Activated gamma-delta T cell (primary cell): ENCODE measurements around the gene DENND2D.
A peak's percentile ranks its signal among the peaks of the same experiment; 100 is the strongest.

ENCODE experiments used
- DNase-seq: peaks from one replicate; lab custom pipeline; 2025; lab: John Stamatoyannopoulos, UW

Gene DENND2D

DNA sequence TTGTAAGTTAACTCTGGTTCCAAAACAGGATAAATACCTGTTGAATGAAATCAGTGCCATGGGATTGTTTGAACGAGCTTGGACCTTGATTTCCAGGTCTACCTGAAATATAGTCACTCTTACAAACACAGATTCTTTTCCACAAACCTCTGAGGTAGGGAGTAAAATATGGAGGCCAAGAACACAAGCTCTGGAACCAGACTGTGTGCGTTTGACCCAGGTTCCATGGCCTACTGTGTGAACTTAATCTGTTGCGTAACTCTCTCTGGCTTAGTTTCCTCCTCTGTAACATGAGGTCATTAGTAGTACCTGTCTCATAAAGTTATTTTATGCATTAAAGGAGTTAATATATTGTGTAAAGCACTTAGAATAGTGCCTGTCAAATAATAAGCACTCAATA lies 25.1 kb downstream of the DENND2D start:
- DNase-seq = no peak

DNA sequence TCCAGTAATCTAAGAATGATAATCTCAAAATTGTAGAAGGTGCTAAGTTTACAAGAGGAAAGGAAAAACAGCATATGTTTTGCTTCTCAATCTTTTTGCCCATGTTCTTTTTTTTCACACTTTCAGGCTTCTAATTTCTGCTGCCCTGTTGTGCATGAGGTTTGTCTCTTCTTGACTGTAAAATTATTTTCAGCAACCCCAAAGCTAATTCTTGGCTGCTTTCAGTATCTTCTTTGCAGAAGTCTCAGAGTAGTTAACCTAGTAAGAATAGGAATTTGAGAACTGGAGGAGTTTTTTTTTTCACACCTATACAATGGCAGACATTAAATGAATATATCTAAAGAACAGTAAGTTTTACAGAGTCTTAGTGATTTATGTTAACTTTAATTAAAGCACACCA lies 26.4 kb downstream of the DENND2D start:
- no peak for DNase-seq

DNA sequence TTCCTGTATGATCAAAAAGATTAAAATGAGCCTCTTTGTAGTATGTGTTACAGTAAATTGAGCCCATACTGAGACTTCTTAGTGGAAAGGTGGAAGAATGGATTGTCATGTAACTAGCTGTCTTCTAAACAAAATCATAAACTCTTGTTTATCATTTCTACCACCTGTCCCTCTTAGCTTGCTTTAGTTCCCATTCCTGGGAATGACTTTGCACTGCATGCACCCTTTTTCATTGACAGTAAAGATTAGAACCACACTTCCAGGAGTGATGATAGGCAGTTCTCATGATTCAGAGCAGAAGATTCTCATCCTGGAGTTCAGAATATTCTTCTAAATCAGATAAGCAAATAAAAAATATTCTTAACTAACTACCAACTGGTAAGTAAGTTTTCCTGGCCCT lies 28.0 kb downstream of the DENND2D start:
- no peak for DNase-seq

DNA sequence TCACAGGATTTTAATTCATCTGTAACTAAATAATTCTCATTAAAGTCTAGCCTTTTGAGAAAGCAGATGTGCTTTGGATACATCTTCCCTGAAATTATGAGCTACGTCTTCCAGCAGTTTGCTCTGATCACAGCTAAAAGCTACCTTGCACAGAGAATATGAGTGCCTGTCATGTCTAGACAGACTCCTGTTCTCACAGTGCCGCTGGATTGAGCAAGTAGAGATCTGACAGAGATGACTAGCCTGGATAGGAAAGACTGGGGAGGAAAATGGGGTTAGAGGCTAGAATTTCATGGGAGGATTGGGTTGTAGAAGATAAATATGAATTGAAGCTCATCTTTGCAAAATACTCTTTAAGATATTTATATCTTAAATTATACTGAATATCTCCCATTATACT lies 36.3 kb downstream of the DENND2D start:
- no peak for DNase-seq

DNA sequence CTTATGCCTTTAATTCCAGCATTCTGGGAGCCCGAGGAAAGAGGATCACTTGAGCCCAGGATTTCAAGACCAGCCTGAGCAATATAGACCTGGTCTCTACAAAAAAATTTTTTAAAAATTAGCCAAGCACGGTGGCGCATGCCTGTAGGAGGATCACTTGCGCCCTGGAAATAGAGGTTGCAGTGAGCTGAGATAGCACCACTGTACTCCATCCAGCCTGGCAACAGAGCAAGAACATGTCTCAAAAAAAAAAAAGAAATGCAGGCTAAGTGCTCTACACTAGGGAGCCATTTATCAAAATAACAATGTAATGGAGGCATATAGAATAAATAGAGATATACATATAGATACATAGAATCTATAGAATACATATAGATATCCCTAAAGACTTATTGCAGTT lies 37.1 kb downstream of the DENND2D start:
- DNase-seq = no peak

DNA sequence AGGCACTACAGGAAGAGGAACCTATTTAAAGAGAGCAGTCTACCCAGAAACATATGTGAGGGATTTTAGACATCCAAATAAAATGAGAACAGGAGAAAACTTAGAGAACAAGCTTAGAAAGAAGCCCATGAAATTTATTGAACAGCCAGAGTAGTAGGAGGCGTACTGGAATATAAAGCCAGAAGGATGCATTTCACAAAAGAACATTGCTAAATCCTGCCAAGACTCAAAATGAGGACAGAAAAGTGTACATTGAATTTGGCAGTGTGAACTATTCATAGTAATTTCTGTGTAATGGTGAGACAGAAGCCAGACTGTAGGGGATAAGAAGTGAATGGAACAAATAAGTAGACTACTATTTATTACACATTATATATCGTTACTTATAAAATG lies 38.0 kb downstream of the DENND2D start:
- DNase-seq = no peak

DNA sequence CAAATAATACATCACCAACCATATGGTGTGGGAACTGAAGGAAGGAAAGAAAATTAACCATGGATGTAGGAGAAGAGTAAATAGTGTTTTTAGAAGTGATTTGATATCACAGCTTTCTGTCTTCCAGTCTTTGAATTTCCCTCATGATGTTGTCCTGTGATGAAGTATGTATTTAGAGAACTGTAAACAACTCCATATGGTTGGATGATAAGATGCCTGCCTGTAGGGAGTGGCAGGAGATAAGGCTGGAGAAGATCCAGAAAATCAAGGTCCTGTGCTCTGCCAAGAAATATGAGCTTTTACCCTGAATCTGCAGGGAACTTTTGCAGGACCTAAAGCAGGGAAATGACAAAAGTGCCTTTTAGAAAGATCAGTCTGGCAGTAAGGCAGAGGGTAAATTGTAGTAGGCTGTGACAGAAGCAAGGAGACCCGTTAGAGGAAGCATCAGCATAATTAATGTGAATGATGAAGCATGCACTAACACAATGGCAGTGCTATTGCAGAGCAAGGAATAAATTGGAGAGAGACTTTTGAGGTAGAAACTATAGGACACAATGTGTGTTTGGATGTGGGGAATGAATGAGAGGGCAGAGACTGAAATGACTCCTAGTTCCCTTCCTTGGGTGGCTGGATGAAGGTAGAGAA lies 38.5 kb downstream of the DENND2D start:
- DNase-seq = no peak

DNA sequence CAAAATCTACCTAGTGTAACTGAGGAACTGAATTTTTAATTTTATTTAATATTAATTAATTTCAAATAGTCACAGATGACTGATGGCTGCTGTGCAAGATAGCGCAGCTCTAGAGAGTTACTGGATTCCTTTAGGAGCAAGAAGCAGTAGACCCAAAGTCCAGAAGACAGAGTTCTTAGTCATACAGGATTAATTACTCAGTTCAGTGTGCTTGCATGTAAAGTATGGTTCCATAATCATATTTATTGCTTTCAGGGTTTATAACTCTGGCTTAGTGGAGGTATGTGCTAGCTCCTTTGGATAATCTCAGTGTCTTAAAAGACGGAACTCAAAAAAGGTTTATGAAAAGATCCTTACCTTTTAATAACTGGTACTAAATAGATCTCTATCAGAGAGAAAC lies 43.0 kb downstream of the DENND2D start:
- DNase-seq = no peak

DNA sequence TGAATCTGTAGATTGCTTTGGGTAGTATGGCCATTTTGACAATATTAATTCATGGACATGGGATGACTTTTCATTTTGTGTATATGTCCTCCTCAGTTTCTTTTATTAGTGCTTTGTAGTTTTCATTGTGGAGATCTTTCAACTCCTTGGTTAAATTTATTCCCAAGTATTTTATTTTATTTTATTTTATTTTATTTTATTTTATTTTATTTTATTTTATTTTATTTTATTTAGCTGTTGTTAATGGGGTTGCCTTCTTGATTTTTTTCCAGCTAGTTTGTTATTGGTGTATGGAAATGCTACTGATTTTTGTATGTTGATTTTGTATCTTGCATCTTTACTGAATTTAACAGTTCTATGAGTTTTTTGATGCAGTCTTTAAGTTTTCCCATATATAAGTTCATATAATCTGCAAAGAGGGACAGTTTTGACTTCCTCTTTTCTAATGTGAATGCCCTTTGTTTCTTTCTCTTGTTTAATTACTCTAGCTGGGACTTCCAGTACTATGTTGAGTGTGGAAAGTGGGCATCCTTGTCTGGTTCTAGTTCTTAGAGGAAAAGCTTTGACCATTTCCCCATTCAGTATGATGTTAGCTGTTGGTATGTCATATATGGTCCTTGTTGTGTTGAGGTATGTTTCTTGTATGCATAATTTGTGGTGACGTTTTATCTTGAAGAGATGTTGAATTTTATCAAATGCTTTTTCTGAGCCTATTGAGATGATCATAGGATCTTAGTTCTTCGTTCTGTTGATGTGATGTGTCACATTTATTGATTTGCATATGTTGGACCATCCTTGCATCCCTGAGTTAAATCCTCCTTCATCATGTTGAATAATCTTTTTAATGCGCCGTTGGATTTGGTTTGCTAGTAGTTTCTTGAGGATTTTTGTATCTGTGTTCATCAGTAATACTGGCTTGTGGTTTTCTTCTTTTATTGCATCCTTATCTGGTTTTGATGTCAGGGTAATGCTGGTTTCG lies 46.1 kb downstream of the DENND2D start:
- no peak for DNase-seq

DNA sequence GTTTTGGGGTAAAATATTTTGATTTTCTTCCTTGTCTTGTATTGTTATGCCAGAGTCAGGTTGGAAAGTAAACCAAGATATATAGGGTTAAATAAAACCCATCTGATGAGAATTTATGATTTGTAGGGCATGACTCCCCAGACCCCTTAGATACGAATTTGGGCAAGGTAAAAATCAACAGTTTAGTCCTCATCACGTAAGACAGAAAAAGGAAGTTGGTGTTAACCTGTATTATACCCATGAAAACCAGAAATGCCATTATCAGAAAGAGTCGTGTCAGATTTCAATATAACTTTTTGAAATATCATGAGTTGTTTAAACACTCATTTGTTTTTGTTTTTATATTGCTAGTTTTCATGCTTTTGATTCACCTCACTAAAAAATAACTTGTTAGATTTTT lies 48.6 kb downstream of the DENND2D start:
- DNase-seq = no peak

DNA sequence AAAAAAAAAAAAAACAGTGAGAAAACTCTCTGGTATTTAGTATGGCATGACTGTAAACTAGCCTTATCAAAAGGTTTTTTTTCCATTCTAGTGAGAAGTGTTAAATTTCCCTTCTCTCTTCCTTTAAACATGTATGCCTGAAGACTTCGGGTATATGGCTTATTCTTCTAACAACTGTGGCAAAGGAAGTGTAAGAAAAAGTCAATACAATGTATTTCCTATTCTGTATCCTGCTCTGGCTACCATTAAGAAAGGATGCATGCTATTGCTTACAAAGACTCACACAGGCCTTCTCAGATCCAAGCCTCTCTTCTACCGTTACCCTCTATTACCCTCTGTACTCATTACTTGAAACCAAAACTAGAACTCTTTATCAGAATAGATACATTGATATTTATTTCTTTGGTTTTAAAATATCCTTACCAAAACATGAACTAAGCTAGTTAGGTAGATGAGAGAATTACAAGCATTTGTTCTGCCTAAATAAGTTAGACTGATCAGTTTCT lies 52.0 kb downstream of the DENND2D start:
- DNase-seq = no peak

DNA sequence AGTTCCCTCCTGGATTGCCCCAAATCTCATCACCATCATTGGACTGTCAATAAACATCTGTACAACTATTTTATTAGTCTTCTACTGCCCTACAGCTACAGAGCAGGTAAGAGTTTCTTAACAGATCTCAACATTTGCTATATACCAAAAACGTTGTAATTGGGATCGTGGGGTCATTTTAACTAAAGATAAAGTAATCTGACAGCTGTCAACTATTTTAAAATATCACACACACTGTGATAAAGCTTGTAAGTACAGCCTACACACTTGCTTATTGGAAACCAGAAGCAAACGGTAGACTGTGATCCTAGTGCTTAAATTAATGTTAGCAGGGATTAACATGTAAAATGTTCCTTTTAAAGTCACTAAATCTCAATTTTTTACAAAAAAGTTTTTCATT lies 52.5 kb downstream of the DENND2D start:
- DNase-seq = no peak

DNA sequence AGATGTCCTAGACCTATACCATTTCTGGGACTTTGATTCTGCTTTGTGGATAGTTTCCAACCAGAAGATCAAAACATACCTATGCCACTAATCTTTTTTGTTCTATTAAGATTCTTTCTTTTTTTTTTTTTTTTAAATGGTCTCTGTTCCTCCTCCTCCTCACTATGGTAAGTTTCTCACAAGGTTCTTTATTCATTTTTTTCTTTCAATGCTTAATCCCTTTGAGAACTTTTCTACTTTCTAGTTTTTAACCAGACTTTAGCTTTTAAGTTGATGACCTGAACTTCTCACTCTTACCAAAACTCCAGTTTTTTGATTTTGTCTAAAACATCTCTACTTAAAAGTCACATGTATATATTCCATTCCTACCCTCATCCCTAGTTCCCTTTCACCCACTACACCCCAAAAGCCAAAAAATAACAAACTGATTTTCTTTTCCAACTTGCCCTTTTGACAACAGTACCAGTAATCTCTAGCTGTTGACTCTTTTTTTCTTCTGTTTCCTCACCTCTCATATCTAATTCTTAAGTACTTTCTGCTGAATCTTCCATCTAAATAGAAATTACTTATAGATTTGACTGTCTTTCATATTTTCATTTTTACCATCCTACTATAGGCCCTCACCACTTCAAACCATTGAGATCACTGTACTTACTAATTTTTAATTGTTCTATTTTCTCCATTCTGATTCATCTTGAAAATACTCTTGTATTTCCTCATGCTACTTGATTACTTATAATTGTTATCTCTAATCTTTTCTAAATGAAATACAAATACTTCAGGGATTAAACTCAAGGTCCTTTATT lies 54.3 kb downstream of the DENND2D start:
- DNase-seq = no peak

DNA sequence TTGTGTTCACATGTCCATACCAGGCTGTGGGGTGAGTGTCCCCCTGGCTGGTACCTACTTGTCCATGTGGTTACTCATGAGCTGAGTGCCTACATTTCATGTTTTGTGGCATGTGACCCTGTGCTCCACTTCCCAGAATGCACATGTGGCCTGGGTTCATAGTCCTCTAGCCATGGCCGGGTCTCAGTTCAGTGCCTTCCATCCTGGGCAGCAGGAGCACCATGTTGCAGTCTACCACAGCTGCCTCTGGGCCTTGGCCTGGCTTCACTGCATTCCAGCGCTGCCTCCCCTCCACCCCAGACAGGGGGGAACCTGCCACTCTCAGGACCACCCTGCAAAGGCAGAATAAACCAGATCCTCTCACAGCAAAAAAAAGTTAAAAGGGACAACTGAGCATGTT lies 54.9 kb downstream of the DENND2D start:
- no peak for DNase-seq

DNA sequence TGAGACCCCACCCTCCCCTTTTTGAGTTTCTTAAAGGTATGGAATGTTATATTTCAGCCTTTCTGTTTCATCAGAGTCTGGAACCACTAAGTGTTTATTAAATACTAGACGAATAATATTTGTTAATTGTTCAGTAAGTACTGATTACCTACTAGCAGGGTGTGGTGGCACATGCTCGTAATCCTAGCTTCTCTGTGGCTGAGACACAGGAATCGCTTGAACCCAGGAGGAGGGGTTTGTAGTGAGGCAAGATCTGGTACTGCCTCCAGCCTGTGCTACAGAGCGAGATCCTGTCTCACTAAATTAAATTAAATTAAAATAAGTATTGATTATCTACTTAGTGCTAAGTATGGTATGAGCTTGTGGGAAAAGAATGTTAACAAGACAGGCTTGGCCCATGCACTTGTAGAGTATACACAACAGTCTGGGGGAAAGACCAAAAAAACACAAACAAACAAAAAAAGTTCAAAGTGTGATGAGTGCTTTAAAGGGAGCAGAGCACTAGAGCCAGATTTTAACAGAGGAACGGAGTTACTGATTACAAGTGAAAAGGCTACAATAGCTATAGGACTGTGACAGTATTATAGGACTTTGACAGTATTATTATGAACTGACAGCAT lies 58.0 kb downstream of the DENND2D start:
- DNase-seq = no peak

DNA sequence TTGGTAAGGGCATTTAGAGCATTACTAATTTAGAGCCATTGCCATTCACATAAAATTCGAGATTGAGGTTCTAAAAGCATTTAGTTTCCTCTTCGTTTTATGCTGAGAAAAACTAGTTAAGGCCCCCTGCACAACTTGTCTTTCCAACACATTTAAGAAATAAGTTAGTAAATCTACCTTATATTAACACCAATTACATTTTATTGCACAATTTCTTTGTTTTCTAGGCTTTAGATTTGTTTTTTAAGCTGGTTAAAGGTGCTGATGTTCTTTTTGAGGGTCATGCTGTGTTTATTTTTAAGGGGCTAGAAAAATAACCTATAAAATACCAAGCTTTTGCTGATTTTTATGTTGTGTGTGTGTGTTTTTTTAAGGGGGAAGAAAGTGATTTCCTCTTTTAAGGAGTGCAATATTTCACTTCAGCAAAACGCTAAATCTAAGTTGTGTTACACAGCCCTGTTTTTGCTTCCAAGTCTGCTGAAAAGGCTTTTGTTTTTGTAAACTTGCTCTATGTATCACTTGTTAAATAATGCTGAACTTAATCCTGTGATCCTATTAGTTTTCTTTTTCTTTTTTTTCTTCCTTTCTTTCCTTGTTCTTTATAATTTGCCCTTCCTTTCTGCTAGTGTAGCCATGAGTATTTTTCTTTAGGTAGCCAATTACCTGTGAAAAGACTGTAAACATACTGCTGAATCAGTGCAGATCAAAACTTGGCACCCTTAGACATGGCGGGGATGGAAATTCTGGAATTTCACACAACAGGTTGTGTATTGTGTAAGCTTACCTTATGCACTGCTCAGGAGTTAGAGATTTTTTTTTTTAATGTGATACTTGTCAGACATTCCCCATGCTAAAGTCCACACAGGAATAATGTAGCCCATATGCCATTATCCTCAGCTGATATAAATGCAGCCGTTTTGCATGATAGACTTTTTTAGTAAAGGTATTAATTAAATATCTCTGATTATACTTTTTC lies 58.9 kb downstream of the DENND2D start:
- DNase-seq = no peak

DNA sequence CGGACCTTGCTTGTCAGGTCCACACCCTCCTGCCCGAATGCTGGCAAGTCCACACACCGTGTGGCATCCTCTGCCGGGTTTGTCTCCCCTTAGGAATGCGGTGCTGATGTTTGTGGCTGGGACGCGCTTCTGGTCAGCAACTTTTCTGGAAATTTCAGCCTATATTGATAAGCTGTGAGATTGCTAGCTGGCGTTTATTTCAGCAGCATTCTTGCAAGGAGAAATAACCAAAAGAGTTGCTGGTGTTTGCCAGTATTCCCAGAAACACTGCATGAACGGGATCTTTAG lies 59.8 kb downstream of the DENND2D start:
- DNase-seq = no peak

DNA sequence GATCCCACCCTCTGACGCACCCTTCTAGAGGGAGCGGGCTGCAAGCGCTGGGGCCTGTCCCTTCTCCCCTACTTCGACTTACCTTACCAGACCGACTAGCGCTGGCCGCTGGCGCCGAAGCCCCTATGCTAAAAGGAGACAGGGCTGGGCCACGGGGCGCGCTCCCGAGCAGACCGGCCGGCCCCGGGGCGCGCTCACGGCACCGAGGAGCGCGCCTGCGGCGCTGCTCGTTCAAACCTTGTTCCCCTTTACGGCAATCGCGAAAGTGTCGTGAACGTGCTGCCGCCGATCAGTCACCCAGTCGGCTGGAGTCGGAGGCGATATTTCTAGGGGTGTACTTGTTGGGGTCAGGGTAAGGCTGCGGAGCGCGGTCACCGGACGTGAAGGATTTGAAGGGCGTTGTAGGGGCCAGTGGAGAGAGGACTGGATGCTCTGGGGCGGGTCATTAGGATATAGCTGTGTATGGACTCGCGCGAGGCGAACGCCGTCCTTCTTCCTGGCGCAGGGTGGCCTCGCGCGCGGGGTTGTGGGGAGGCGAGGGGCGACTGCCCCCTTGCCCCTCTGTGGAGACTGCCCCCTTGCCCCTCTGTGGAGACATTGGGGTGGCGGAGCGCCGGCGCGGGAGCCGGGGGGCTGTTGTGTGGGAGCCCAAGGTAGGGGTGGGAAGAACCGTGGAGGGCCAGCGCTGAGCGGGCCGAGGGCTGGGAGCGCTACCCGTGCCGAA lies 60.3 kb downstream of the DENND2D start, which contains the start of the genes CEPT1 and DRAM2:
CEPT1 (plus strand) TSS at position 268 of the 724 bp plus-strand sequence. CDS start 7,492 bp downstream, outside the sequence.
DRAM2 (minus strand) TSS at position 138 of the 724 bp plus-strand sequence. CDS start 8,539 bp downstream, outside the sequence.
- DNase-seq = peak; percentile 71

DNA sequence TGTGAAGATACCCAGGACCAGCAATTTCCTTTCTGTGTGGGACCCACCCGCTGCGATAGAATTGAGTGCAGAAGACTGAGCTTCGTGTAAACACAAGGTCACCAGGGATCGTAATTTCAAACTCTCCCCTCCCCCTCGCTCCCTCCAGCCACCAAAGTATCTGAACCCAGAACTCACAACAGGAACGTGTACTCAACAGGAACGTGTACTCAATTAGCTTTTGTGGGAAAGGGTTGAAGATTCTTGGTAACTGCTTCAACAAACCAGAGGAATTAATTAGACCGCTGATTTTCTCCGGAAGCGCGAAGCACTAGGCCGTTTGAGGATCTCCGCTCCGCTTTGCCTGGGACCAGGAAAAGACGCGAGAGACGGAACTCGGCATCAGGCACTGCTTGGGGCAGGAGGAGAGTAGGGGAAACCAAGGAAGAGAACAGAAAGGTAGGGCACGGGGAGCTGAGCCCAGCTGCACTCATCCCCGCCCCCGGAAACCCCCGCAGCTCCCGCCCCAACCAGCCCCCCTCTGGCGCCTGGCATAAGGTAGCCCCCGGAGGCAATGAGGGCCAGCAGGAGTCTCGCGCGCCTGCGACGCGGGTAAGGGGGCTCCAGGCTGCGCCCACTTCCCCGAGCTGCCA lies 61.0 kb downstream of the DENND2D start:
- peak; percentile 63 for DNase-seq
